GM12878 (cell line): ENCODE measurements around the gene ASB10. TPM values are rescaled to one million over a fixed set of nuclear protein-coding genes. Genes with fewer than 3 reads are reported as not detected.

Source experiments
- ATAC-seq: fragments of 200-7000 bp; cut with Tn5 transposase; 3 replicates; pipeline ENCODE4 v1.9.1; 2020; ENCODE audit warnings: mild to moderate bottlenecking, moderate library complexity
- BruUV-seq: library from RNA; stranded (reverse); fragments of 400-500 nt; replicated peaks from 2 replicates; lab custom pipeline; 2021; lab: Mats Ljungman, UMichigan
- CTCF ChIA-PET: fragments of 300-600 bp; sonication (Branson Sonifier 250); formaldehyde crosslinking; extraction: SDS; loops from one replicate; lab custom pipeline; 2021; ENCODE audit warnings: inconsistent platforms; lab: Yijun Ruan, JAX
- POLR2A ChIA-PET: fragments of 350-600 bp; formaldehyde crosslinking; extraction: SDS; loops from one replicate; lab custom pipeline; 2021; ENCODE audit warnings: inconsistent platforms; lab: Charles Lee
- RAD21 ChIA-PET: fragments of 300-600 bp; sonication (Branson Sonifier 250); formaldehyde crosslinking; loops from one replicate; lab custom pipeline; 2023; ENCODE audit warnings: antibody characterized with exemption; ENCODE audit not compliant: unreplicated experiment; lab: Charles Lee
- SMC1A ChIA-PET: fragments of 300-600 bp; sonication (Branson Sonifier 250); formaldehyde crosslinking; loops from one replicate; lab custom pipeline; 2023; ENCODE audit not compliant: unreplicated experiment, uncharacterized antibody; lab: Charles Lee
- DNase-seq: peaks from one replicate; pipeline ENCODE4 v3.0.0-alpha.2; 2011; ENCODE audit warnings: low read depth, low spot score
- FAIRE-seq: peaks from 3 replicates; lab custom pipeline; 2011; peaks lifted over from hg19 to GRCh38; lab: Jason Lieb, UNC
- H2AFZ ChIP-seq: 2 replicates; pipeline ENCODE4 v1.6.0; 2011; ENCODE audit warnings: low read depth, low read length, control low read depth; ENCODE audit not compliant: control insufficient read depth
- H3K27ac ChIP-seq: 2 replicates; pipeline ENCODE4 v1.5.1; 2011; ENCODE audit warnings: control low read depth; ENCODE audit not compliant: control insufficient read depth, insufficient read depth
- H3K27me3 ChIP-seq, 2 experiments: replicated peaks in 1 of 2; 2 replicates each; pipeline versions ENCODE4 v1.6.0 to v1.6.1; 2011; ENCODE audit warnings: low read length in 1 of 2; ENCODE audit not compliant: control insufficient read depth in 2 of 2, insufficient read depth in 2 of 2
- H3K36me3 ChIP-seq, 2 experiments: 2 replicates each; pipeline ENCODE4 v1.5.1; 2011; ENCODE audit warnings: low read length in 1 of 2; ENCODE audit not compliant: control insufficient read depth in 2 of 2, insufficient read depth in 2 of 2
- H3K4me1 ChIP-seq: 2 replicates; pipeline ENCODE4 v1.6.1; 2011; ENCODE audit warnings: mild to moderate bottlenecking, low read length, moderate library complexity, mixed read lengths; ENCODE audit not compliant: control insufficient read depth, insufficient read depth
- H3K4me2 ChIP-seq: 2 replicates; pipeline ENCODE4 v1.6.0; 2011; ENCODE audit warnings: control low read depth; ENCODE audit not compliant: control insufficient read depth, insufficient read depth
- H3K4me3 ChIP-seq: fragments of 200-600 bp; sonication (generic); 2 replicates; pipeline ENCODE4 v1.5.1; 2016
- H3K79me2 ChIP-seq: 2 replicates; pipeline ENCODE4 v1.6.0; 2011; ENCODE audit warnings: low read length; ENCODE audit not compliant: control insufficient read depth, insufficient read depth
- H3K9ac ChIP-seq: 2 replicates; pipeline ENCODE4 v1.8.0; 2011; ENCODE audit warnings: low read length, control low read depth, mixed read lengths; ENCODE audit not compliant: control insufficient read depth, insufficient read depth
- H3K9me3 ChIP-seq: replicated peaks from 3 replicates; pipeline ENCODE4 v1.5.1; 2011; ENCODE audit warnings: mild to moderate bottlenecking, low read length; ENCODE audit not compliant: control insufficient read depth, insufficient read depth
- H4K20me1 ChIP-seq: 2 replicates; pipeline ENCODE4 v1.6.0; 2011; ENCODE audit not compliant: control insufficient read depth, insufficient read depth
- EZH2 ChIP-seq: IDR thresholded peaks from 2 replicates; pipeline ENCODE4 v1.6.1; 2012; ENCODE audit warnings: low read depth, mild to moderate bottlenecking, control low read depth, inconsistent platforms, low read length, borderline replicate concordance; ENCODE audit not compliant: control insufficient read depth
- KLF5 ChIP-seq: fragments of 450-650 bp; IDR thresholded peaks from 2 replicates; pipeline ENCODE4 v1.6.1; 2014; ENCODE audit warnings: mild to moderate bottlenecking; ENCODE audit not compliant: partially characterized antibody
- RELA ChIP-seq: fragments of 450-650 bp; IDR thresholded peaks from 2 replicates; pipeline ENCODE4 v1.8.0; 2014; ENCODE audit warnings: borderline replicate concordance; ENCODE audit not compliant: partially characterized antibody
- SUZ12 ChIP-seq: fragments of 200-600 bp; sonication (generic); IDR thresholded peaks from one replicate; pipeline ENCODE4 v1.6.1; 2018; ENCODE audit warnings: antibody characterized with exemption, mild to moderate bottlenecking; ENCODE audit not compliant: unreplicated experiment
- WGBS: methylation state at CpG from one replicate; pipeline ENCODE4 v1.1.6; 2016; ENCODE audit warnings: low lambda C conversion rate; ENCODE audit not compliant: insufficient replicate concordance, insufficient coverage; ENCODE audit errors: missing lambda C conversion rate; 5-methylcytosine and 5-hydroxymethylcytosine counted together
- in situ Hi-C: fragments of 300-500 bp; cut with MboI; formaldehyde crosslinking; loops from 9 replicates; pipeline ENCODE4 v1.14.3; 2018; ENCODE audit warnings: mixed read lengths
- intact Hi-C: fragments of 100-400 bp; cut with micrococcal nuclease; formaldehyde crosslinking; loops from one replicate; pipeline ENCODE4 v1.14.2; 2022; ENCODE audit not compliant: unreplicated experiment
- polyA plus RNA-seq, 11 experiments: library from polyadenylated mRNA; depleted of rRNA in 4 of 11; unstranded in 6 of 11; stranded (reverse) in 5 of 11; fragments of >200 nt; fragmentation: Nextera tagmentation in 4 of 11; fragmentation: Illumina TruSeq in 1 of 11; extraction: Ambion mirVana in 4 of 11; extraction: Trizol in 1 of 11; gene quantifications; 1 replicate in 1 of 11; 2 replicates in 10 of 11; pipeline versions ENCODE4 v1.2.1 to v1.2.3, GENCODE V29; 2011 to 2016; ENCODE audit warnings: inconsistent platforms in 2 of 11, missing spikeins in 2 of 11, low read depth in 1 of 11
- total RNA-seq, 4 experiments: library from RNA; depleted of rRNA in 3 of 4; stranded (reverse); fragments of >200 nt in 3 of 4; fragmentation: Illumina TruSeq in 1 of 4; extraction: Trizol in 1 of 4; gene quantifications; 2 replicates each; pipeline versions ENCODE4 v1.2.1 to v1.2.3, GENCODE V29; 2013 to 2021

Gene ASB10
- total and polyA plus RNA-seq, 10 of the 15 experiments (the other 5 are each of a cell fraction or from before 2014, with no cell fraction given) = not detected

- FAIRE-seq = no peak
- Histone ChIP-seq H3K27me3 (peaks cover 14 to 23% of the 10 kb centered on the region in 2 experiments), H2AFZ (peak within 1 kb of the TSS; percentile 13; the same call in 1 of the 2 replicates), H3K27ac (no peak within 1 kb of the TSS), H3K4me2 (peak within 1 kb of the TSS; percentile 47), H3K79me2 (no peaks in the 10 kb centered on the region), H3K4me1 (no peaks in the 10 kb centered on the region), H3K36me3 (no peaks in the 10 kb centered on the region), H3K4me3 (no peak within 1 kb of the TSS), H3K9ac (no peak within 1 kb of the TSS), H4K20me1 (no peaks in the 10 kb centered on the region), H3K9me3 (no peaks in the 10 kb centered on the region)
- ChIA-PET SMC1A (no interaction called here), RAD21 (no interaction called here), CTCF (interaction anchor here (0.7 to 2.0 kb wide), 2 partner anchors 12 to 43 kb away, joined by 4 to 5 read pairs; no protein-coding TSS in a partner anchor), POLR2A (no interaction called here)
- in situ Hi-C loops = no loop called here
- no TSS peak for BruUV-seq
- intact Hi-C loops = no loop called here
- no peak for DNase-seq
- WGBS = 23% methylated on average over 30 of the region's 101 CpGs
- peak; percentile 16; the same call in 1 of the 3 replicates for ATAC-seq
- TF ChIP-seq SUZ12 (peak; percentile 99), KLF5 (no peak)
These were observed 19.7 kb downstream of the ASB10 start, which contains the start of gene GBX1 for GRCh38 chr7:151167197-151167961. Gene GBX1, minus strand, starts transcription at chr7:151167694. Its CDS starts 146 bp downstream, at chr7:151167548.

- no peak overlapping the region for H3K4me2 ChIP-seq
- no peak overlapping the region for H3K27ac ChIP-seq
- intact Hi-C loops = no loop called here
- no peak for FAIRE-seq
- H3K4me3 ChIP-seq = no peak overlapping the region
- H3K79me2 ChIP-seq = no peaks in the 10 kb centered on the region
- TF ChIP-seq EZH2 = 0 out of 2 replicates have a peak, but pooled peaks have one; percentile 58
- TF ChIP-seq RELA = no peak
- TF ChIP-seq, all 136 proteins: peak for 1
- H3K27me3 ChIP-seq = peaks cover 14 to 21% of the 10 kb centered on the region in 2 experiments
- in situ Hi-C loops = no loop called here
- ChIA-PET CTCF (interaction anchor here (1.3 to 2.0 kb wide), 2 partner anchors 9 to 12 kb away, joined by 4 to 5 read pairs; no protein-coding TSS in a partner anchor), SMC1A (no interaction called here), POLR2A (no interaction called here), RAD21 (no interaction called here)
- DNase-seq = no peak
- H3K36me3 ChIP-seq = no peaks in the 10 kb centered on the region
- H2AFZ ChIP-seq = no peak overlapping the region
- BruUV-seq = no TSS peak
- H4K20me1 ChIP-seq = no peaks in the 10 kb centered on the region
- WGBS = 14% methylated on average over 25 of the region's 31 CpGs
- H3K9ac ChIP-seq = no peak overlapping the region
- no peak for ATAC-seq
- H3K4me1 ChIP-seq = no peaks in the 10 kb centered on the region
- H3K9me3 ChIP-seq = no peaks in the 10 kb centered on the region
These were observed 20.3 kb downstream of the ASB10 start for GRCh38 chr7:151166629-151167196.
